ENCODE measurements around the gene RPL35A.
"Not testable (repeated sequence)": the region's sequence is repeated elsewhere in the genome, so short reads cannot be mapped to it uniquely, and the experiment has no call there.

The RPL35A gene

GRCh38 chr3:197952440-197952839 is 2.5 kb downstream of the RPL35A start:
- no peak for DNase-seq (ENCODE audit: low read depth)

- DNase-seq (ENCODE audit: low read depth), result no peak
Observed at GRCh38 chr3:197953325-197953724, 3.3 kb downstream of the RPL35A start.

- no peak for DNase-seq (ENCODE audit: low read depth)
Observed at GRCh38 chr3:197953881-197954280, 3.9 kb downstream of the RPL35A start.

- no peak for DNase-seq (ENCODE audit: low read depth)
Observed at GRCh38 chr3:197955892-197956477, 6.0 kb downstream of the RPL35A start.

DNA sequence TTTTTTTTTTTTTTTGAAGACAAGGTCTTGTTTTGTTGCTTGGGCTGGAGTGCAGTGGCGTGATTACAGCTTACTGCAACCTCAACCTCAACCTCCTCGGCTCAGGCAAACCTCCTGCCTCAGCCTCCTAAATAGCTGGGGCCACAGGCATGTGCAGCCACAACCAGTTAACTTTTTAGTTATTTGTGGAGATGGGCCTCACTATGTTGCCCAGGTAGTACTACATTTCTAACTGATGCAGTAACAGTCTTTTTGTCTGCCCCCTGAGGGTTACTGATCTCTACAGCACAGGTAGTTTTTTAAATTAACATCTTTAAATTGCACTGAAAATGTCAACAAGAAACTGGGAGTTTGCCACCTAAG is 6.6 kb downstream of the RPL35A start:
- DNase-seq (ENCODE audit: low read depth), result no peak

DNA sequence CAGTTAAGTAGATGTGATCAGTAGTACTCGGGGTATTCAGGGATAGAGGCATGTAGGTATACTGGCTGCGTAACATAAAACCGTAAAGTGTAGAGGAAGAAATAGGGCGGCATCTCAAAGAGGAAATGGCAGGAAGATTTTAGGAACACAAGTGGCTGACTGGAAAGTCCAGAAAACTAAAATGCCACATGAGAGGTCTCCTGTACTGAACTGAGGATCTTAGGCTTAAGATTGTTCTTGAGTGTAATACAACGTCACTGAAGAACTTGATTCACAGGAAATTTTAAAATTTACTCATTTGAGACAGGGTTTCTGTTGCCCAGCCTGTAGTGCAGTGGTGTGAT is 7.8 kb downstream of the RPL35A start:
- no peak for DNase-seq (ENCODE audit: low read depth)

DNA sequence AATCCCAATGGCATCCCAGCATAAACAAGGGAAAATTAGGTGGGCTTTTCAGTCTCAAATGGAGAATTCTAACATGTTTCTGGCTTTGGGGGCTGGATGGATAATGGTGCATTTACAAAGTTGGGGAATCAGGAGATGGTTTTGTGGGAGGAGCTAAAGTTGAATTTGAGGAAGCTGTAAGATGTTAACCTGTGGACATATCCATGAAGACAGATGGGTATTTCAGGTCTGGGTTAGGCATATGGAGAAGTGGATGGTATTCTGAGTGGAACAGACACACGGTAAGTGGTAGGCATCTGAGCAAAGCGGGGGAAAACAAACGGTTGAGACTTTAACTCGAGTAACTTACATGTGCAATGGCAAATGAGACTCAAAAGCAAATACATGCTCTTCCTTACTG is 8.4 kb downstream of the RPL35A start:
- DNase-seq (ENCODE audit: low read depth), result no peak

DNA sequence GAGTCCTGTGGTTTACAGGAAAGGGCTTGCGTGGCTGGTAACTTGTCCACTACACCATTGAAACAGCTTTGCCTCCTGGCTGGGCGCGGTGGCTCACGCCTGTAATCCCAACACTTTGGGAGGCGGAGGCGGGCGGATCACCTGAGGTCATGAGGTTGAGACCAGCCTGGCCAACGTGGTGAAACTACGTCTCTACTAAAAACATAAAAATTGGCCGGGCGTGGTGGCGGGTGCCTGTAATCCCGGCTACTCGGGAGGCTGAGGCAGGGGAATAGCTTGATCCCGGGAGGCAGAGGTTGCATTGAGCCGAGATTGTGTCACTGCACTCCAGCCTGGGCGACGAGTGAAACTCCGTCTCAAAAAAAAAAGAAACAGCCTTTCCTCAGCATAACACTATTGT is 8.9 kb downstream of the RPL35A start:
- DNase-seq (ENCODE audit: low read depth), result not testable (repeated sequence)

DNA sequence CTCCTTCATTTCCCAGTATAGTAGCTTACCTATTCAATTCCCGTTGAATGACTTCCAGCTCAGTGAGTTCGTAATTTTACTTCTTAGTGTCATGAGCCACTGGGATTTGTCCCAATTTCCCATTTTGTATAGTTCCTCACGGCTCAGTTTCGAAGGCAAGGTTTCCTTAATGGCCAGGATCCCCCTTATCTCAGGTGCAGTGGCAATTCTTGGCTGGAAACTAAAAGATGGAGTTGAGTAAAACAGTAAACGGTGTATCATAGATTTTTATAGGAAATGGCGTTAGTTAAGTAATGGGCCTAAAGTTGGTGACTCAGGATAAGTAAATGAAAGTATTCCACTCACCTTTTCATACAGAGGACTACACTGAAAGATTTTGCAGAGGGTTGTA is 9.5 kb downstream of the RPL35A start:
- DNase-seq (ENCODE audit: low read depth), result no peak

- DNase-seq (ENCODE audit: low read depth), result peak; percentile 91
Observed at GRCh38 chr3:197959891-197960693, 10.1 kb downstream of the RPL35A start, which contains the start of gene LMLN. TSS of gene LMLN (plus strand) at chr3:197960217. CDS start at chr3:197960246, 29 bp downstream.

DNA sequence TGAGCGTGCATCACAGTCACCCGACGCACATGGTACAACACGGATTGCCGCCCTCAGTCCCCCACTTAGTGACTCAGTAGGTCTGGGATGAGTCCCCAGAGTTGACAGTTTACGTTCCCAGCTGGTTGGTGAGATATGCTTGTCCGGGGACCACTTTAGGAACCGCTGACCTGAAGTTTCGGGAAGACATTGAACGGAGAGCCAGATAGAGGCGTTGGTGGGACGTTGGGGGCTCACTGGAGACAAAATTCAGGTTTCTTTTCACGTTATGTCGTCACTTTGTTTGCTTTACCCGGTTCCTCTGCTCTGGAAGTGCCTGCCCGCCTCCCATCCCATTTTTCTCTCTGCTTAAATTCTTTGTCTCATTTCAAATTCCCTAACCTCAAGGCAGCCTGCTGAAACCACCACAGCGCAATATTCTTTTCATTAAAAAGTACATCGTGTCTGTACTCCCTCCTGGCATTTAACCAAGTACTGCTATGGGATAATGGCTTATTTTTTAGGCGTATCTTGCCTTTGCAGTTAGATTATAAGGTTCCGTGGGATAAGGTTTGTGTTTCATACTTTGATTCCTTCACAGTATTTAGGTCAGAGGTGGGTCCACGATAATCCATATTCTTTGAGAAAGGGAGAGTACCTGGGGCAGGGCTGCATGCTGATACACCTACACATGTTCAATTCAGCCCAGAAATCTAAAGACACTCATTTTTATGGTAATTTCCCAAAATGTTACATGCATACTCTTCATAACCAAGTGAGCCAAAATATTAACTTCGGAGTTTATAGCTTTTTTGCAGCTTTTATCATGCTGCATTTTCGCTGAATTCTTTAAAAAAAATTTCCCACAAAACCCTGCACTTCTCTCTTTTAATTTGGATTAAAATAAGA is 10.9 kb downstream of the RPL35A start:
- DNase-seq (ENCODE audit: low read depth), result no peak

GRCh38 chr3:197961582-197961945 is 11.6 kb downstream of the RPL35A start:
- no peak for DNase-seq (ENCODE audit: low read depth)

DNA sequence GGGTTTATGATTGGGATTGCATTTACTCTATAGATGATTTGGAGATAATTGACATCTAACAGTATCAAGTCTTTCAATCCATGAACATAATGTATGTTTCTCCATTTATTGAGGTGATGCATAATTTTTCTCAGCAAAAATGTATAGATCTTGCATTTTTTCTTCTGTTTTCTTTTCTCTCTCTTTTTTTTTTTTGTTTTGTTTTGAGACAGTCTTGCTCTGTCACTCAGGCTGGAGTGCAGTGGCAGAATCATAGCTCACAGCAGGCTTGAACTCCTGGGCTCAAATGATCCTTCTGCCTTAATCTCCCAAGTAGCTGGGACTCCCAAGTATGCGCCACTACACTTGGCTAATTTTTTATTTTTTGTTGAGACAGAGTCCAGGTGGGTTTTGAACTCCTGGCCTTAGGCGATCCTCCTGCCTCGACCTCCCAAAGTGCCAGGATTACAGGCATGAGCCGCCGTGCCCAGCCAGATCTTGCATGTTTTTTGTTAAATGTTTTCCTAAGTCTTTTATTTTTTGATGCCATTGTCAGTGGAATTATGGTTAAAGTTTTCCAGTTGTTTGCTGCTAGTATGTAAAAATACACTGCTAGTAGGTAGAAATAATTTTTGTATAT is 13.1 kb downstream of the RPL35A start:
- no peak for DNase-seq (ENCODE audit: low read depth)

GRCh38 chr3:197967337-197967989 is 17.5 kb downstream of the RPL35A start:
- not testable (repeated sequence) for DNase-seq (ENCODE audit: low read depth)

DNA sequence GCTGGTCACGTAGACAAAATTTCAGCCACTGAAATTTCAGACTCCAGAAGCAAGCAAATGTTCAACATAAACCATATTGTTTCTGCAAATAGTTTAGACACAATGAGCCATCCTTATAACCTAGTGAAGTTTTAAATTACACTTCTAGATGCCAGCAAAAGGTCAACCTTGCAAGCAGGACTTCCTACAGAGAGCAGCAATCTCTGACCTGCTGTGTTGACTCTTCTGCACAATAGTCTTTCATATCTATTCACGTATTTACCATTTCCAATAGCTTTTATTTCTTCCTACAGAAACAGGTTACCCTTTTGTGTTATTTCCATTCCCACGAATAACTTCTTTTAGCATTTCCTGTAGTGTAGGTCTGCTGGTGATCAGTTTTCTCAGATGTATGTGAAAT is 20.6 kb downstream of the RPL35A start:
- DNase-seq (ENCODE audit: low read depth), result no peak

- no peak for DNase-seq (ENCODE audit: low read depth)
Observed at GRCh38 chr3:197974016-197974415, 24.0 kb downstream of the RPL35A start.

GRCh38 chr3:197975311-197975710 is 25.3 kb downstream of the RPL35A start:
- DNase-seq (ENCODE audit: low read depth), result no peak

- no peak for DNase-seq (ENCODE audit: low read depth)
Observed at GRCh38 chr3:197983076-197983475, 33.1 kb downstream of the RPL35A start.

DNA sequence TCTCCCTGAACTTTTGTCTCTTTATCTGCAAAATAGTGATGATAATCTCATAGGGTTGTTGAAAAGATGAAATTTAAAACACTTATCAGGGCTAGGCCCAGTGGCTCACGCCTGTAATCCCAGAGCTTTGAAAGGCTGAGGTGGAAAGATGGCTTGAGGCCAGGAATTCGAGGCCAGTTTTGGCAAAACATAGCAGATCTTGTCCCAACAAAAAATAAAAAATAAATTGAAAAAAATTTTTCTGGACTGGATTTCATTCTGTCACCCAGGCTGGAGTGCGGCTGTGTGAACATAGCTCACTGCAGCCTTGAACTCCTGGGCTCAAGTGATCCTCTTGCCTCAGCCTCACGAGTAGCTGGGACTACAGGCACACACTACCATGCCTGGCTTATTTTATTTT is 39.7 kb downstream of the RPL35A start:
- DNase-seq (ENCODE audit: low read depth), result no peak

- DNase-seq (ENCODE audit: low read depth), result no peak
Observed at GRCh38 chr3:197994736-197995135, 44.7 kb downstream of the RPL35A start.

DNA sequence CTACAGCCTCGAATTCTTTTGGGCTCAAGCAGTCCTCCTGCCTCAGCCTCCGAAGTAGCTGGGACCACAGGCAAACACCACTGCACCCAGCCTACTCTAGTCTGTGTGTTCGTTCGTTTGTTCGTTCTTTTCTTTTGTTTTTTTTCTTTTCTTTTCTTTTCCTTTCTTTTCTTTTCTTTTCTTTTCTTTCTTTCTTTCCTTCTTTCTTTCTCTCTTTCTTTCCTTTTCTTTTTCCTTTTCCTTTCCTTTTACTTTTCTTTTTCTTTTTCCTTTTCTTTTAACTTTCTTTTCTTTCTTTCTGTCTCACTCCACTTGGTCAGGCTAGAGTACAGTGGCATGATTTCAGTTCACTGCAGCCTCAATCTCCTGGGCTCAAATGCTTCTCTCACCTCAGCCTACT is 46.9 kb downstream of the RPL35A start:
- DNase-seq (ENCODE audit: low read depth), result no peak

GRCh38 chr3:197997936-197998335 is 47.9 kb downstream of the RPL35A start:
- DNase-seq (ENCODE audit: low read depth), result no peak

Data from T follicular helper cell (primary cell).